Stimulated activated CD4-positive, alpha-beta T cell treated with anti-CD3 and anti-CD28 coated beads, Interleukin-15, amount 100 ng/mL, for 1 hour (primary cell): ENCODE measurements around the gene UQCRFS1.

ENCODE experiments used
- DNase-seq, 2 donors: peaks; one replicate each; pipeline ENCODE4 v3.0.0-alpha.2; 2020; ENCODE audit warnings: low read depth in 1 of 2, low spot score in 1 of 2

UQCRFS1 gene

DNA sequence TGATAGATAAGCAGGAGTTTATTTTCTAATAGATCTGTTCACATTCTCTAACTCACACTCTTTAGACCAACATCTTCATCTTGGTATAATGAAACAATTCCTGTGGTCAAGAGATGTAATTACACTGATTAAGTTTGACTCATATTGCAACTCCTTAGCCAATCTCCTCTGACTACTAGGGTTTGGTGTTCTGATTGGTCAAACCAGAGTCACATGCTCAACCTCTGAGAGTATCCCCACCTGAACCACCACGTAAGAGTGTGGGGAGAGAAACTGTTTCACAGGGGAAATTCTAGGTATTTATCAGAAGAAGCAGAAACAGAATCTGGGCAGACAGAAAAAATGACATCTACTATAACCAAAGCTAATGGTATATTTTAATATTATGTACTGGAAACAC lies 42.4 kb downstream of the UQCRFS1 start:
- no peak for DNase-seq

DNA sequence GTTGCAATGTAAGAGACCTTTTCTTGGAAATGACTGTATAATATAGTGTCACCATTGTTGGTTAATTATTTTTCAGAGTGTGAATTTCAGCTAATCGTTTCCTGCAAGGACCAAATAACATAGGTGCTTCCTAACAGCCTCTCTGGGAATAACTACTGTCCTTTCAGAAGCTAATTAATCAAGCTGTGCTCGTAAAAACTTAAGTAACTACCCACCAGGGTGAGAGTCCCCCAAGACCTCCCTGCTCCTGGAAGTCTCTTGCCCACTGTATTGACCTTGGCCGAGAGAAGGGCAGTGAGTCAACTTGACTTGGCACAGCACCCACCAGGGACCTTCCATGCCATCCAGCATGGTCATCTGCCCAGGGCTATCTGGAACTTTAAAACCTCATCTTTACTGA lies 50.3 kb downstream of the UQCRFS1 start:
- DNase-seq, result no peak

DNA sequence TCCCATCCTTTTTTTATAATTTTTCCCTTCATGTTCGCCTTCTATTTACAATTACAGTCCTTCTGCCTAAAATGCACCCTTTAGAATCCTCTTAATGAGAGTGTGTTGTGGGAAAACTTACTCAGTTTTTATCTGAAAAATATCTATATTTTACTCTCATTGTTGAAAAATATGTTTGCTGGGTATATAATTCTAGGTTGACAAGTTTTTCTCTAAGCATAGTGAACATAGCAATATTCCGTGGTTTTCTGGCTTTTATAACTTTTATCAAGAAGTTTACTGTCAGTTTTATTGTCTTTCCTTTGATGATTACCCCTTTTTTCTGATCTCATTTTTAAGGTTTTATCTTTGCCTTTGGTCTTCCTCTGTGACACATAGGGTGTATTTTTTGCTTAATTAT lies 57.3 kb downstream of the UQCRFS1 start:
- DNase-seq, result no peak
